ENCODE measurements around the gene TSPAN18.
"Not testable (repeated sequence)": the region's sequence is repeated elsewhere in the genome, so short reads cannot be mapped to it uniquely, and the experiment has no call there.

Gene TSPAN18

DNA sequence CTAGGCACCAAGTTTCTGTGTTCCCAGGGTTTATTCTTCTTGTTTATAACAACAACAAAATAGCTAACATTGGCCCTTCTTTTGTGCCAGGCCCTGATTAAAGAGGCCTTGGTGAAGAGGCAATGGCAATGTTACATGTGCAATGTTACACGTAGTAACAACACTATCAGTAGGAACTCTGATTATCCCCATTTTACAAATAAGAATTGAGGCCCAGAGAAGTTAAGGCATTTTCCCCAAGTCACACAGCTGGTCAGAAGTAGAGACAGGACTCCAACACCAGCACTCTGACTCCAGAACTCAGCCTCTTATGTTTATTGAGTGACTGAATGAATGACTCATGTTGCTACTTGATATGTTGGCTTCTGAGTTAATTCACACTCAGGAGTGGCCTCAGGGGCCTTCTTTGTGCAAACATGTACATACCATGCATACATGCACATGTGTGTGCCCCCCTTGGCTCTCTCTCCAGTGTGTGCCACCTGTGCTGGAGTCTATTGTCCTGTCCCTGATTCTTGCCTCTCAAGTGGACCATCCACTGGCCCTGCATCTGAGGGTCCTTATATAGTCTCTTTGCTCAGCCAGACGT lies 125.5 kb downstream of the TSPAN18 start:
- no peak for DNase-seq

DNA sequence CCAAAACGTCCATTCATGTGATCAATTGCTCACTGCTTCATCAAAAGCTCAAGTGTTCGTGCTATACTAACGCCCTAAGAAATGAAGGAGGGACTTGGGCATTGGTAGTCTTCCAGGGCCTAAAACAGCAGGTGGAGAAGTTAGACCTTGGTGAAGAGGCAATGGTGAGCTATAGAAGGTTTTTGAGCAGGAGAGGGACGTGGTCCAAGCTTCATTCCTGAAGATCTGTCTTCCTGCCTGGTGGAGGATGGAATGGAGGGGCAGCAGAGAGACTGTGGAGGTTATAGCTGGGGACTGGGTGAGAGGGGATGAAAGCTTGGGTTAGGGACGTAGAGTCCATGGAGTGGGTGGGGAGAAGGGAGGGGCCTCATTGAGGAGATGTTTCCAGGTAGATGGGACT lies 126.2 kb downstream of the TSPAN18 start:
- no peak for DNase-seq

DNA sequence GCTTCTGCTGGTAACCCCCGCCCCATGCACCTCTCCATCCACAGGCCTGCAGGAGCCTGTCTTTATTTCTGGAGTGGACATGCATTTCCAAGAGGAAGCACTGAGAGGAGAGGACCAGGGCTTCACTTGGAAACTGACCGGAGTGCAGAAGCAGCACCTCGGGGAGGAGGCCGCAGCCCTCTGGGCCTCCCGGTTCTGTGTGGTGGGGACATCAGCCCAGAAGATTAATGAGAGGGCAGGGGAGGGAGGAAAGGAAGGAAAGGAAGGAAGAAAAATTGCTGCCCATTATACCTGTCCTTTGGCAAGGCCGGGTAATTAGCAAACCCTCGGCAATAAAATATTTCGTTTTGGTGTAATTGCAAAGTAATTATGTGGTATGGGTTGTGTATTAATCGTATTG lies 126.9 kb downstream of the TSPAN18 start:
- DNase-seq: no peak

- no peak for DNase-seq
Measured at GRCh38 chr11:44854086-44854485, 127.3 kb downstream of the TSPAN18 start.

- DNase-seq: peak in 1 of 5 experiments; percentile 25
Measured at GRCh38 chr11:44854741-44855492, 128.2 kb downstream of the TSPAN18 start.

GRCh38 chr11:44855493-44855849 lies 128.7 kb downstream of the TSPAN18 start:
- peak in 1 of 5 experiments; percentile 65 for DNase-seq

- no peak for DNase-seq
Measured at GRCh38 chr11:44857490-44858090, 130.8 kb downstream of the TSPAN18 start.

GRCh38 chr11:44858796-44859527 lies 132.2 kb downstream of the TSPAN18 start:
- no peak for DNase-seq

DNA sequence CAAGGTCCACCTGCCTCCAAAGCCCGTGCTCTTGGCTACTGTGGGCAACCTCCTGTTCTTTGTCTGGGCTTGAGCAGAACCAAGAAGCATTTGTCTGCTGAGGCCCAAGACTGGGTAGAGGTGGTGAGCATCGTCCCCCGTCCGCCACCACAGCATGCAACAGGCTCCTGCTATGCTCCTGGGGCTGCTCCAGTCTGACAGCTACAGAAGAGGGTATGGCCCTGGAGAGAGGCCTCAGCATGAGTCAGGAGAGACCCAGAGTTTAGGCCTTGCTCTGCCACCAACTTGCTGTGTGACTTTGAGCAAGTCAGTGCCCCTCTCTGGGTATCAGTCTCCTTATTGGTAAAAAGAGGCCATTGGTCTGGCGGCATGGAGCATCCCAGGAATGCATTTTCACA lies 132.8 kb downstream of the TSPAN18 start:
- no peak for DNase-seq

- peak in 1 of 5 experiments; percentile 17 for DNase-seq
Measured at GRCh38 chr11:44860346-44860745, 133.6 kb downstream of the TSPAN18 start.

- DNase-seq: peak in 4 of 5 experiments; percentile 31 to 93 (median 80)
Measured at GRCh38 chr11:44861849-44862557, 135.2 kb downstream of the TSPAN18 start.

- peak in 1 of 5 experiments; percentile 8 for DNase-seq
Measured at GRCh38 chr11:44862558-44863101, 135.9 kb downstream of the TSPAN18 start.

DNA sequence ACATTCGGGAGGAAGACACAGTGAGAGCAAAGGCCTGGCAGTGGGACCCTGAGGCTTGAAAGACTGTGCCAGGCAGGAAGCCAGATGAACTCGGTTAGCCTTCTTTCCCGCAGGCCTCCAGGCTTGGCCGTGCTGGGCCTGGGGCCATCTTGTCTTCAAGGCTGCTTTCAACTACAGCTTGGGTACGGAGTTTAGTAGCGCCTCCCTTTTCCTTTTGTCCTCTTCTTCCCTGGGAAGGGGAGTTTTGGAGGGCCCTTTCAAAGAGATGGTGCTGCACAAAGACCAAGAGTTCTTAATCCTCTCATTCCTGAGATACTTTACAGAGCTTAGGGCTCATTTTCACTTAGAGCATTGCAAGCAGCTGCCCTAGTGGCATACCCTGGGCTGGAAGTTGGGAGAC lies 136.5 kb downstream of the TSPAN18 start:
- no peak for DNase-seq

- no peak for DNase-seq
Measured at GRCh38 chr11:44865866-44866272, 139.1 kb downstream of the TSPAN18 start.

GRCh38 chr11:44866286-44866685 lies 139.5 kb downstream of the TSPAN18 start:
- no peak for DNase-seq

- no peak for DNase-seq
Measured at GRCh38 chr11:44868021-44868420, 141.3 kb downstream of the TSPAN18 start.

DNA sequence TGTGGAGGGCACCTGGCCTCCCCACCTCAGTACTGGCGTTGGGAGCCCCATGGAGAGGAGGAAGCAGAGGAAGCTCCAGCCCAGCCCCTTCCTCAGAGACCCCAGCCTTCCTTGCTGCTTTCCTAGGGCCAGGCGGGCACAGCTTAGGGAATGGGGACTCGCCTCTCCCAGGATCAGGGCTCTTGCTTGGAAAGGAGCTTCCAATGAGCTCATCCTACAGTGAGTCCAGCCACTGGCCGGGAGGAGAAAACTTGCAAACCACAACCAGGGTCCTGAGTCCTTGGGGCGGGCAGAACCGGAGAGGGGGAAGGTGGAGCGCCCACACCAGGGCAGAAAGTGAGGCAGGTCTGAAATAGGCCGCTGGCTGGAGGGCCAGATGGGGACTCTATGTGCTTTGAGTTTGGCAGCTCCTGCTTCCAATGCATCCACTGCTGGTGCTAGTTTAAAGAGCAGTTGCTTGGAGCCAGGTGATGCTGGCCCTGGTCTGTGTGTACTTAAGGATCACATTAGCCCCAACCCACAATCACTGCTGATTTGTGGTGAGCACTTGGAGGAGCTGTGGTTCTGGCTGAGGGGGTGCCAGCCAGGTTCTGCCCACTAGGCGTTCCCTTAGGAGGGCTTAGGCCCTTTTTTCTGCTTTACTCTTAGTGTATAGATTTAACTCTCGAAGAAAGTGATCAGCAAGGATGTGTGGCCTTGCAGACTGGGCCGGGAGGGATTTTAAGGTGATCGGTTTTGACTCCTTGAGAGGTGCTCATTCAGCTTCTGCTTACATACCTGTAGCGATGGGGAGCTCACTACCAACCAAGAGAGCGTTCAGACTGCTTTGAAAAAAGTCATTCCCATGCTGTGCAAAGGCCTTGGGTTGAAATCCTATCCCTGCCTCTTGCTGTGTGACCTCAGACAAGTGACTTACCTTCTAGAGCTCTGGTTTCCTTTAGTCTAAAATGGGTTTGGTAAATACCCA lies 142.0 kb downstream of the TSPAN18 start:
- no peak for DNase-seq

DNA sequence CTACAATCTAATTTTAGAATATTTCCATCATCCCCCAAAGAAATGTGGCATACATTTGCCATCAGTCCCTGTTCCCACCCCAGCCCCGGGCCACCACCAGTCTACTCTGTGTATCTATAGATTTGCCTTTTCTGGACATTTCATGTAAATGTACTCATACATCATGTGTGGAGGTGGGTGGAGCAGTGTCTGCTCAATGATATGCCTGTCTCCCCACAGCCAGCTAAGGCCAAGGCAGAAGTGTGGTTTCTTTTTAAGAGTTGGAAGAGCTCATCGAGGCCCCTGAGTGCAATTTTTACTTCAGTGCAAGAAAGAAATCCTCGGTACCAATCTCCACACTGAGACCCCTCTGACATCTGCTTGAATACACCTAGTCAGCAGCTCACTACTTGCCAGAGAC lies 143.4 kb downstream of the TSPAN18 start:
- no peak for DNase-seq

DNA sequence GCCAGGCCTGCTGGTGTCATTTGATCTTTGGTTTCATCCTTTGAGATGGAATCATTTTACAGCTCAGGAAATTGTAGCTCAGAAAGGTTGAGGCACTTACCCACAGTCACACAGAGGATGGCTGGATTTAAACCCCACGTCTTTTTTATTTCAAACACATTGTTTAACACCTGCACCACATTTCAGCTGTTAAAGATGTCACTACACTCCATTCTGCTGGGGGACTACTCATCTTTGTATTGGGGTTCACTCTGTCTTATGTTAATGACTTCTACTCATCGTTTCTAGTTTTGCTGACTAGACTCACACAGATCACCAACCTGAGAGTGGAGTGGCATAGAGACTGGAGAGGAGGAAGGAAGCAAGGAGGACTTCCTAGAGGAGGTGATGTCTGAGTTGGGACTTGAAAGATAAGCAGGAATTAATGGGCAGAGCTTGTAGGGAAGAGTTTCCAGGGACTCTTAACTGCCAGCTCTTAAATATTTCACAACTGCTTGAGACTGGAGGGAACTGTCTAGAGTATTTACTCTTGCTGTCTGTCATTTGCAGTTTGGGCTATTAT lies 143.9 kb downstream of the TSPAN18 start:
- no peak for DNase-seq

GRCh38 chr11:44871682-44872081 lies 144.9 kb downstream of the TSPAN18 start:
- not testable (repeated sequence) for DNase-seq

DNA sequence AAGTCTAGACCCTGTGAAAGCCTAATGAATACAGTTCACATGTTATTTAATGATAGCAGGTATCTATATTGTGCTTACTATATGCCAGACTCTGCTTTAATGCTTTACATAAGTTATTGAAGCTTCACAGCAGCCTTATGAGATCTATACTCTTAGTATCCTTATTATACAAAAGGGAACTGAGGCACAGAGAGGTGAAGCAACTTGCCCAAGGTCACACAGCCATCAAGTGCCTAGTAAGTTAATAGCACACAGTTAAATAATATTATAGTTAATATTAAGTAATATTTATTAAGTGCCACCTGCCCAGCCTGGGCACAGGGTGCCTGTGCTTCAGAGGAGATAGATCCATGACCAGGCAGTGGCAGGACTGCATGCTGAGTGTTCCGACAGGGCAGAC lies 145.8 kb downstream of the TSPAN18 start:
- no peak for DNase-seq

Measured in T-helper 2 cell (primary cell).